GM23338 (cell line): Measurements from ENCODE around the gene TRIM23. TPM values are rescaled to one million over a fixed set of nuclear protein-coding genes. Genes with fewer than 3 reads are reported as not detected.

Source experiments
- ATAC-seq: fragments of 200-7000 bp; cut with Tn5 transposase; 3 replicates; pipeline ENCODE4 v1.9.1; 2020
- DNase-seq: peaks from one replicate; pipeline ENCODE4 v3.0.0-alpha.2; 2015; ENCODE audit warnings: low spot score
- H2AFZ ChIP-seq: fragments of 200-600 bp; sonication (generic); 2 replicates; pipeline ENCODE4 v1.8.0; 2016; ENCODE audit warnings: antibody characterized with exemption, mild to moderate bottlenecking, moderate library complexity
- H3F3A ChIP-seq: fragments of 200-600 bp; sonication (generic); replicated peaks from 2 replicates; pipeline ENCODE4 v1.8.0; 2017; ENCODE audit warnings: antibody characterized with exemption, mixed run types, low read depth
- H3K27ac ChIP-seq: fragments of 200-600 bp; sonication (generic); 2 replicates; pipeline ENCODE4 v1.6.1; 2016; ENCODE audit warnings: low read depth
- H3K27me3 ChIP-seq: fragments of 200-600 bp; sonication (generic); 2 replicates; pipeline ENCODE4 v1.8.0; 2016; ENCODE audit warnings: mild to moderate bottlenecking, mixed run types, moderate library complexity; ENCODE audit not compliant: insufficient read depth
- H3K36me3 ChIP-seq: fragments of 200-600 bp; sonication (generic); 2 replicates; pipeline ENCODE4 v1.8.0; 2016; ENCODE audit warnings: mild to moderate bottlenecking; ENCODE audit not compliant: insufficient read depth
- H3K4me1 ChIP-seq: fragments of 200-600 bp; sonication (generic); 2 replicates; pipeline ENCODE4 v1.8.0; 2016; ENCODE audit warnings: mild to moderate bottlenecking, moderate library complexity; ENCODE audit not compliant: insufficient read depth
- H3K4me2 ChIP-seq: fragments of 200-600 bp; sonication (generic); 2 replicates; pipeline ENCODE4 v1.7.1; 2017; ENCODE audit warnings: mixed run types
- H3K4me3 ChIP-seq: fragments of 200-600 bp; sonication (generic); 2 replicates; pipeline ENCODE4 v1.6.1; 2016; ENCODE audit warnings: mixed run types
- H3K79me2 ChIP-seq: fragments of 200-600 bp; sonication (generic); replicated peaks from 2 replicates; pipeline ENCODE4 v1.8.0; 2017; ENCODE audit warnings: mild to moderate bottlenecking; ENCODE audit not compliant: insufficient read depth
- H3K9me2 ChIP-seq: fragments of 200-600 bp; sonication (generic); 2 replicates; pipeline ENCODE4 v1.8.0; 2017; ENCODE audit not compliant: insufficient read depth
- H4K20me1 ChIP-seq: fragments of 200-600 bp; sonication (generic); replicated peaks from 2 replicates; pipeline ENCODE4 v1.8.0; 2017; ENCODE audit warnings: mild to moderate bottlenecking; ENCODE audit not compliant: insufficient read depth
- H3K27ac Mint-ChIP-seq: 2 replicates; pipeline ENCODE4 v1.8.0; 2020; ENCODE audit warnings: inconsistent platforms, mild to moderate bottlenecking, moderate library complexity, mixed read lengths
- H3K27me3 Mint-ChIP-seq: 3 replicates; pipeline ENCODE4 v1.8.0; 2022; ENCODE audit warnings: low read depth, mild to moderate bottlenecking, moderate library complexity, mixed read lengths, inconsistent platforms; ENCODE audit not compliant: insufficient read depth, poor library complexity
- H3K36me3 Mint-ChIP-seq: 3 replicates; pipeline ENCODE4 v1.8.0; 2021; ENCODE audit warnings: low read depth, mild to moderate bottlenecking, inconsistent platforms, moderate library complexity, mixed read lengths
- H3K4me1 Mint-ChIP-seq: 3 replicates; pipeline ENCODE4 v1.8.0; 2020; ENCODE audit warnings: mild to moderate bottlenecking, inconsistent platforms, mixed read lengths
- H3K4me3 Mint-ChIP-seq: 3 replicates; pipeline ENCODE4 v1.8.0; 2021; ENCODE audit warnings: moderate library complexity, mild to moderate bottlenecking, inconsistent platforms, mixed read lengths
- H3K9me3 Mint-ChIP-seq: 3 replicates; pipeline ENCODE4 v1.8.0; 2020; ENCODE audit warnings: moderate library complexity, mild to moderate bottlenecking, inconsistent platforms, mixed read lengths
- CREB1 ChIP-seq: fragments of 250-450 bp; sonication (Bioruptor Pico); IDR thresholded peaks from 2 replicates; pipeline ENCODE4 v1.5.0; 2020; ENCODE audit warnings: low read depth, mild to moderate bottlenecking, moderate library complexity
- EZH2phosphoT487 ChIP-seq: fragments of 200-600 bp; sonication (generic); IDR thresholded peaks from one replicate; pipeline ENCODE4 v1.8.1; 2018; ENCODE audit warnings: antibody characterized with exemption; ENCODE audit not compliant: unreplicated experiment
- JUNB ChIP-seq: IDR thresholded peaks from one replicate; pipeline ENCODE4 v1.6.1; 2016; ENCODE audit warnings: antibody characterized with exemption; ENCODE audit not compliant: unreplicated experiment
- POLR2AphosphoS5 ChIP-seq: IDR thresholded peaks from 2 replicates; pipeline ENCODE4 v1.6.1; 2016; ENCODE audit warnings: antibody characterized with exemption, low read depth
- STAT1 ChIP-seq: IDR thresholded peaks from one replicate; pipeline ENCODE4 v1.6.1; 2016; ENCODE audit warnings: antibody characterized with exemption; ENCODE audit not compliant: unreplicated experiment
- ZNF114 ChIP-seq: fragments of 250-450 bp; sonication (Bioruptor Pico); IDR thresholded peaks from 2 replicates; pipeline ENCODE4 v1.5.0; 2020; ENCODE audit warnings: mild to moderate bottlenecking, moderate library complexity
- polyA plus RNA-seq: library from polyadenylated mRNA; unstranded; fragments of >200 nt; fragmentation: Nextera tagmentation; extraction: Ambion mirVana; gene quantifications from 2 replicates; pipeline ENCODE4 v1.2.1, GENCODE V29; 2016
- total RNA-seq: library from RNA; depleted of rRNA; stranded (reverse); fragments of >200 nt; shearing (Covaris generic); gene quantifications from 2 replicates; pipeline ENCODE4 v1.2.3, GENCODE V29; 2014
- TF ChIP-seq, protein P1 (sequence below): IDR thresholded peaks from one replicate; pipeline ENCODE4 v1.6.1; 2018; ENCODE audit warnings: antibody characterized with exemption; ENCODE audit not compliant: unreplicated experiment
- TF ChIP-seq, protein P2 (sequence below): IDR thresholded peaks from 2 replicates; pipeline ENCODE4 v1.6.1; 2016; ENCODE audit warnings: antibody characterized with exemption

The TRIM23 gene
- total and polyA plus RNA-seq, 2 experiments from 2014 or later, result 5.4 to 10.4 TPM

DNA sequence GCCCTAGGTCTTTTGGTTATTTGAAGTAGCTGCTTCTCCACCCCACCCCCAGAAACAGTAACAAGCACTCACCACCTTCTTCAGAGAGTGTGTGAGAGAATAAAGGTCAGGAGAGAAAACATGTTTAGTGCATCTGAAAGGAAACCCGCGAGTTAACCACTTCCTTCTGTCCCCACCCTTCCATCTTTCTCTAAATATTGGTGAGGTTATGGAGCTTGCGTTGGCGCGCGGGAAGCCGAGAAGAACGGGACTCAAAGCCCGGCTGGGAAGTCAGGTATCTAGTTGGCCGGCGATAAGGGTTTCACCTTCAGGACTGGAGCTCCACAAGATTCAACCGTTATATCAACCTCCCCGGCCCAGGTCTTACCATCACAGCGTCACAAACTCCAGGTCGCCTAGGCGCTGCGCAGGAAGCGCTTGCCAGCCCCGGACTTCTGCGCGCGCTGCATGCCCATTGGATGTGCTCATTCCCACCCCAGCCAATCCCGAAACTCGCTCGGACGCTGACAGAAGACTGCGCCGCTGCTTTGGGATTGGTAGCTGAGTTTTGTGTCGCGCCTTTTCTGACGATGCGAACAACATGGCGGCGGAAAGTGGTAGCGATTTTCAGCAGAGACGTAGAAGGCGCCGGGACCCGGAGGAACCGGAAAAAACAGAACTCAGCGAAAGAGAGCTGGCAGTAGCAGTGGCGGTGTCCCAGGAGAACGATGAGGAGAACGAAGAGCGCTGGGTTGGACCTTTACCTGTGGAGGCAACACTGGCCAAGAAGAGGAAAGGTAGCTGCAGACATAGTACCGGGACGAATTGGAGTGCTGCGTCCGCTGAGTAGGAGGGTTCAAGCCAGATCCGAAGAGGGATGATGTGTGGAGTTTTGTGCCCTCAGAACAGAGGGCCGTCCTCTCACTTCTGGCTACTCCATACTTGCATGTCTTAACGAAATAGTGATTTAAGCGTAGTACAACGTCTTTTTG lies 61.1 kb downstream of the TRIM23 start, which contains the start of the genes CENPK and PPWD1:
Gene CENPK (minus strand): TSS at position 438 of the 971 bp plus-strand sequence. CDS start 8,261 bp downstream, outside the sequence.
Gene PPWD1 (plus strand): TSS at position 566 of the 971 bp plus-strand sequence. CDS start 15 bp downstream, at position 581.
- Histone ChIP-seq H3K36me3 (peaks cover 8% of the 10 kb centered on the region; the same call in 1 of the 2 replicates), H3K79me2 (peaks cover 65% of the 10 kb centered on the region), H3F3A (no peaks in the 10 kb centered on the region), H2AFZ (peak within 1 kb of the TSS; percentile 95), H3K9me2 (no peaks in the 10 kb centered on the region), H4K20me1 (peaks cover 4% of the 10 kb centered on the region; the same call in 1 of the 2 replicates), H3K27me3 (no peaks in the 10 kb centered on the region), H3K4me3 (peak within 1 kb of the TSS; percentile 82), H3K4me2 (peak within 1 kb of the TSS; percentile 89), H3K4me1 (peaks cover 11% of the 10 kb centered on the region), H3K27ac (peak within 1 kb of the TSS; percentile 97)
- peak; percentile 97 for TF ChIP-seq CREB1
- TF ChIP-seq POLR2AphosphoS5, result peak; percentile 94
- TF ChIP-seq, protein P1, sequence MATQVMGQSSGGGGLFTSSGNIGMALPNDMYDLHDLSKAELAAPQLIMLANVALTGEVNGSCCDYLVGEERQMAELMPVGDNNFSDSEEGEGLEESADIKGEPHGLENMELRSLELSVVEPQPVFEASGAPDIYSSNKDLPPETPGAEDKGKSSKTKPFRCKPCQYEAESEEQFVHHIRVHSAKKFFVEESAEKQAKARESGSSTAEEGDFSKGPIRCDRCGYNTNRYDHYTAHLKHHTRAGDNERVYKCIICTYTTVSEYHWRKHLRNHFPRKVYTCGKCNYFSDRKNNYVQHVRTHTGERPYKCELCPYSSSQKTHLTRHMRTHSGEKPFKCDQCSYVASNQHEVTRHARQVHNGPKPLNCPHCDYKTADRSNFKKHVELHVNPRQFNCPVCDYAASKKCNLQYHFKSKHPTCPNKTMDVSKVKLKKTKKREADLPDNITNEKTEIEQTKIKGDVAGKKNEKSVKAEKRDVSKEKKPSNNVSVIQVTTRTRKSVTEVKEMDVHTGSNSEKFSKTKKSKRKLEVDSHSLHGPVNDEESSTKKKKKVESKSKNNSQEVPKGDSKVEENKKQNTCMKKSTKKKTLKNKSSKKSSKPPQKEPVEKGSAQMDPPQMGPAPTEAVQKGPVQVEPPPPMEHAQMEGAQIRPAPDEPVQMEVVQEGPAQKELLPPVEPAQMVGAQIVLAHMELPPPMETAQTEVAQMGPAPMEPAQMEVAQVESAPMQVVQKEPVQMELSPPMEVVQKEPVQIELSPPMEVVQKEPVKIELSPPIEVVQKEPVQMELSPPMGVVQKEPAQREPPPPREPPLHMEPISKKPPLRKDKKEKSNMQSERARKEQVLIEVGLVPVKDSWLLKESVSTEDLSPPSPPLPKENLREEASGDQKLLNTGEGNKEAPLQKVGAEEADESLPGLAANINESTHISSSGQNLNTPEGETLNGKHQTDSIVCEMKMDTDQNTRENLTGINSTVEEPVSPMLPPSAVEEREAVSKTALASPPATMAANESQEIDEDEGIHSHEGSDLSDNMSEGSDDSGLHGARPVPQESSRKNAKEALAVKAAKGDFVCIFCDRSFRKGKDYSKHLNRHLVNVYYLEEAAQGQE, result no peak
- TF ChIP-seq, protein P2, sequence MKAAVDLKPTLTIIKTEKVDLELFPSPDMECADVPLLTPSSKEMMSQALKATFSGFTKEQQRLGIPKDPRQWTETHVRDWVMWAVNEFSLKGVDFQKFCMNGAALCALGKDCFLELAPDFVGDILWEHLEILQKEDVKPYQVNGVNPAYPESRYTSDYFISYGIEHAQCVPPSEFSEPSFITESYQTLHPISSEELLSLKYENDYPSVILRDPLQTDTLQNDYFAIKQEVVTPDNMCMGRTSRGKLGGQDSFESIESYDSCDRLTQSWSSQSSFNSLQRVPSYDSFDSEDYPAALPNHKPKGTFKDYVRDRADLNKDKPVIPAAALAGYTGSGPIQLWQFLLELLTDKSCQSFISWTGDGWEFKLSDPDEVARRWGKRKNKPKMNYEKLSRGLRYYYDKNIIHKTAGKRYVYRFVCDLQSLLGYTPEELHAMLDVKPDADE, result peak; percentile 9; the same call in 1 of the 2 replicates
- no peak for TF ChIP-seq JUNB
- Mint-ChIP-seq H3K4me3 (peak within 1 kb of the TSS; percentile 92), H3K9me3 (no peaks in the 10 kb centered on the region), H3K4me1 (peaks cover 11% of the 10 kb centered on the region), H3K36me3 (peaks cover 14% of the 10 kb centered on the region), H3K27me3 (peaks cover 4% of the 10 kb centered on the region), H3K27ac (peak within 1 kb of the TSS; percentile 98)
- ATAC-seq (peak; percentile 100), DNase-seq (peak; percentile 99)

- Histone ChIP-seq H4K20me1 (peaks cover 4% of the 10 kb centered on the region; the same call in 1 of the 2 replicates), H3K9me2 (no peaks in the 10 kb centered on the region), H3K36me3 (peaks cover 13% of the 10 kb centered on the region; the same call in 1 of the 2 replicates), H2AFZ (no peak overlapping the region), H3K27me3 (no peaks in the 10 kb centered on the region), H3K79me2 (peaks cover 22% of the 10 kb centered on the region), H3K27ac (no peak overlapping the region), H3K4me1 (peaks cover 5% of the 10 kb centered on the region), H3K4me2 (no peak overlapping the region), H3F3A (no peaks in the 10 kb centered on the region), H3K4me3 (no peak overlapping the region)
- H3K9me3 Mint-ChIP-seq, result no peaks in the 10 kb centered on the region
- no peaks in the 10 kb centered on the region for H3K27me3 Mint-ChIP-seq
- H3K27ac Mint-ChIP-seq, result no peak overlapping the region
- no peak for ATAC-seq
- no peak overlapping the region for H3K4me3 Mint-ChIP-seq
- DNase-seq, result no peak
- H3K36me3 Mint-ChIP-seq, result peaks cover 29% of the 10 kb centered on the region; the same call in 2 of the 3 replicates
- H3K4me1 Mint-ChIP-seq, result no peaks in the 10 kb centered on the region
- no peak for TF ChIP-seq EZH2phosphoT487
- TF ChIP-seq ZNF114 (CRISPR knock-in tag), result no peak
- TF ChIP-seq STAT1, result no peak
- TF ChIP-seq, protein P2, result no peak
- no peak for TF ChIP-seq POLR2AphosphoS5
These were observed 67.4 kb downstream of the TRIM23 start for GRCh38 chr5:65556718-65557117.
